Stomach (tissue), 4 donors: Measurements from ENCODE around the gene SIM2.
A peak's percentile ranks its signal among the peaks of the same experiment; 100 is the strongest.

Experiments
- CTCF ChIP-seq, 7 experiments: fragments of 450-650 bp in 4 of 7; fragments of 200-600 bp in 3 of 7; sonication (generic) in 3 of 7; IDR thresholded peaks; one replicate each; pipeline ENCODE4 v1.5.1; 2016 to 2019; ENCODE audit warnings: antibody characterized with exemption in 7 of 7, control low read depth in 2 of 7, mild to moderate bottlenecking in 1 of 7
- EP300 ChIP-seq: sonication (generic); formaldehyde crosslinking; IDR thresholded peaks from one replicate; pipeline ENCODE4 v1.6.1; 2017; ENCODE audit warnings: antibody characterized with exemption
- POLR2A ChIP-seq, 4 donors: fragments of 450-650 bp; IDR thresholded peaks; one replicate each; pipeline ENCODE4 v1.6.1; 2016; ENCODE audit warnings: antibody characterized with exemption in 4 of 4, control low read depth in 2 of 4, mild to moderate bottlenecking in 1 of 4, moderate library complexity in 1 of 4

DNA sequence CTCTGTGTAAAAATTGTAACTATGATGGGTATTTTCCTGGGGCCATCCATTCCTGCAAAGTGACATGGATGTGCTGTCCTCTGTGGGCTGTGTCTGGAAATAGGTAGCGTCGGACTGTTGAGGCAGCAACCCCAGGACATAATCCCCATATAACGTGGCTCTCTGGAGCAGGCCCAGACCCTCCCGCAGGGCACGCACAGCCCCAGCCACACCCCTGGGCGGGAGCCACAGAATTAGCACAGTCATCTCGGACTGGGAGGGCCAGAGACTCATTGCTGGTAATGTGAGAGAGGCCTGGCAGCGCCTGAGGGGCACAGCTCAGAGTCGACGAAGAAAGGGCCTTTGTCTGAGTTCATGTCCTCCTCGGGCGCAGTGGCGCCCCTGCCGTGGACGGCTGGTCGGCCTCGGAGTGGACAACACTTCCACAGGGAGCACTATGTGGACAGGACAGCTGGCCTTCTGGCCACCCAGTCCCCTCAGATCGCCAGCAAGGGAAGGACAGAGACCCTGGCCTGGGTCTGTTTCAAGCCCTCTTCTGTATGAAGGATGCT lies 20.1 kb downstream of the SIM2 start:
- no peak for TF ChIP-seq CTCF (IDR thresholded peaks at IDR 0.05)
- peak in 1 of 4 donors; percentile 11 for TF ChIP-seq POLR2A (IDR thresholded peaks at IDR 0.05)
- TF ChIP-seq EP300: no peak
